ENCODE results near the gene TMEM131L. TPM values are rescaled to one million over a fixed set of nuclear protein-coding genes. Genes with fewer than 3 reads are reported as not detected.

Gene TMEM131L
- polyA plus RNA-seq, 2 of the 4 experiments (the other 2 are of a cell fraction): 3.4 to 5.0 TPM

DNA sequence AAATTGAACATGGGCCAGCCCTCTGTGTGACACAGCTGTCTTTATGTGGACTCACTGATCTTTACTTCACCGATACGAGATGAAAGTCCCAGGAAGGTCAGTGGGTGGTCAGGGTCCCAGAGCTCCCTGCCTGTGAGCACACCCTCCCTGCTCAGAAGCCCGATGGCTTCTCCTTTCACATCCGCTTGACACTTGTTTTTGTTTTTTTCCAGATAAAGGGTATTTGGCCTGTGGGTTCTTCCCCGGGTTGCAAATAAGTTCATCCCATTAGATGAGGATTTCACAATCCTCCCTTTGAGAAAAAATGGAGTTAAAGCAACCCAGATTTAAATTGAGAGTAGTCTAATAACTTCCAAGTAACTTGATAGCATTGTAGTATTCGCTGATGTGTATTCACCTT is 169.7 kb downstream of the TMEM131L start:
- DNase-seq (ENCODE audit: low read depth in 1 of 2, low spot score in 1 of 2): no peak
- Histone ChIP-seq H3K27ac (no peak overlapping the region), H3K4me3 (no peak overlapping the region), H3K4me2 (no peak overlapping the region), H3K9me3 (no peaks in the 10 kb centered on the region), H3K4me1 (no peaks in the 10 kb centered on the region)
- ChIA-PET CTCF (interaction anchor here (1.2 to 2.6 kb wide), 4 partner anchors 8 to 114 kb away, joined by 3 to 15 read pairs (median 3); no protein-coding TSS in a partner anchor), POLR2A (no interaction called here)
- no peak for TF ChIP-seq USF2 (IDR thresholded peaks at IDR 0.05)
- 90% methylated on average over 6 of the region's 6 CpGs for WGBS (ENCODE audit: missing lambda C conversion rate)
- ATAC-seq: no peak
- no peak for FAIRE-seq

DNA sequence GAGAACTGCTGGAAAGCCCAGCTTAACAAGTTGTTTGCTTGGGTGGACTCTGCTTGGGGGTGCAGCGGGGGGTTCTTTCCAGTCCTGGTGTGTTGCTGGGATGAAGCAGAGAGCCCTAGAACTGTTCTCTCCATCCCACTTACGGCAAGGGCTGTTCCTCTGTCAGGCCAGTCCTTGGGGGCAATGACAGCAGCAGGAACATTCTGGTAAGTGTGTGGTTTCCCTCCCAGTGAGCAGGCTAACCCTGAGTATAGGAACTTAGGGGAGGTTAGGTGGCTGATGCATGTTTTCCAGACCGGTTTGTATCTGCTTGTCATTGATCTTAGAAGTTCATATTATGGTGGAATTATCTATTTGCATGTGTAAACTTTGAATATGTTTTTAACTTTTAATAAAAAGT is 171.0 kb downstream of the TMEM131L start:
- Histone ChIP-seq H3K4me2 (no peak overlapping the region), H3K9me3 (no peaks in the 10 kb centered on the region), H3K4me3 (no peak overlapping the region), H3K27ac (no peak overlapping the region), H3K4me1 (no peaks in the 10 kb centered on the region)
- FAIRE-seq: no peak
- 64% methylated on average over 3 of the region's 3 CpGs for WGBS (ENCODE audit: missing lambda C conversion rate)
- no peak for TF ChIP-seq HOXB13 (CRISPR knock-in tag; IDR thresholded peaks at IDR 0.05; ENCODE audit: low read depth)
- no peak for TF ChIP-seq ESRRA (IDR thresholded peaks at IDR 0.05; ENCODE audit: borderline replicate concordance, low read length)
- TF ChIP-seq HOXA7 (CRISPR knock-in tag; IDR thresholded peaks at IDR 0.05): no peak
- TF ChIP-seq EHMT2 (IDR thresholded peaks at IDR 0.05; ENCODE audit: low read depth): no peak
- TF ChIP-seq, protein P1, sequence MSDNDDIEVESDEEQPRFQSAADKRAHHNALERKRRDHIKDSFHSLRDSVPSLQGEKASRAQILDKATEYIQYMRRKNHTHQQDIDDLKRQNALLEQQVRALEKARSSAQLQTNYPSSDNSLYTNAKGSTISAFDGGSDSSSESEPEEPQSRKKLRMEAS (IDR thresholded peaks at IDR 0.05): no peak
- no peak for TF ChIP-seq HES2 (IDR thresholded peaks at IDR 0.05)
- no peak for TF ChIP-seq TFCP2L1 (CRISPR knock-in tag; IDR thresholded peaks at IDR 0.05)
- TF ChIP-seq CBX8 (IDR thresholded peaks at IDR 0.05): no peak
- no peak for TF ChIP-seq SMC3 (IDR thresholded peaks at IDR 0.05)
- TF ChIP-seq FOXS1 (CRISPR knock-in tag; IDR thresholded peaks at IDR 0.05): no peak
- ChIA-PET POLR2A (no interaction called here), CTCF (no interaction called here)
- ATAC-seq: no peak
- DNase-seq (ENCODE audit: low read depth in 1 of 2, low spot score in 1 of 2): no peak

DNA sequence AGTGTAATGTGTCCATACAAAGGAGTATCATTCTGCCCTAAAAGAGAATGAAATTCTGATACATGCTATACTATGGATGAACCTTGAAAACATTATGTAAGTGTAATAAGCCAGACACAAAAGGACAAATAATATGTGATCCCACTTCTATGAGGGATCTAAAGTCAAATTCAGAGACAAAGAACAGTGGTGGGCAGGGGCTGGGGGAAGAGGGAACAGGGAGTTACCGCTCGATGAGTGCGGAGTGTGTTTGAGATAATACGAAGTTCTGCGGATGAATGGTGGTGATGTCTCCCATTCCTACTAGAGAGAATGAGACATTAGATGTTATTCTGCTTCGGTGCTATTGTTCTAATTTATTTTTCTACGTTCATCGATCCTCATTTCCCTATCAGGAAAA is 171.9 kb downstream of the TMEM131L start:
- no peaks in the 10 kb centered on the region for H3K9me3 ChIP-seq
- ATAC-seq (no peak), DNase-seq (ENCODE audit: low read depth in 1 of 2, low spot score in 1 of 2) (no peak), FAIRE-seq (no peak)
- H3K4me3 ChIP-seq: no peak overlapping the region
- no peak overlapping the region for H3K4me2 ChIP-seq
- TF ChIP-seq FOXS1 (CRISPR knock-in tag; IDR thresholded peaks at IDR 0.05) (no peak), HOXA7 (CRISPR knock-in tag; IDR thresholded peaks at IDR 0.05) (no peak), EHF (CRISPR knock-in tag; IDR thresholded peaks at IDR 0.05) (no peak), HEYL (CRISPR knock-in tag; IDR thresholded peaks at IDR 0.05) (no peak), MAFK (IDR thresholded peaks at IDR 0.05; ENCODE audit: partially characterized antibody) (no peak), FOSB (CRISPR knock-in tag; IDR thresholded peaks at IDR 0.05) (no peak), JUNB (IDR thresholded peaks at IDR 0.05) (no peak), HOXB13 (CRISPR knock-in tag; IDR thresholded peaks at IDR 0.05; ENCODE audit: low read depth) (no peak), RARB (CRISPR knock-in tag; IDR thresholded peaks at IDR 0.05) (no peak), TFCP2L1 (CRISPR knock-in tag; IDR thresholded peaks at IDR 0.05) (no peak), ZNF302 (CRISPR knock-in tag; IDR thresholded peaks at IDR 0.05) (no peak), EHMT2 (IDR thresholded peaks at IDR 0.05; ENCODE audit: low read depth) (no peak), RFX5 (IDR thresholded peaks at IDR 0.05) (no peak)
- TF ChIP-seq, protein P2, sequence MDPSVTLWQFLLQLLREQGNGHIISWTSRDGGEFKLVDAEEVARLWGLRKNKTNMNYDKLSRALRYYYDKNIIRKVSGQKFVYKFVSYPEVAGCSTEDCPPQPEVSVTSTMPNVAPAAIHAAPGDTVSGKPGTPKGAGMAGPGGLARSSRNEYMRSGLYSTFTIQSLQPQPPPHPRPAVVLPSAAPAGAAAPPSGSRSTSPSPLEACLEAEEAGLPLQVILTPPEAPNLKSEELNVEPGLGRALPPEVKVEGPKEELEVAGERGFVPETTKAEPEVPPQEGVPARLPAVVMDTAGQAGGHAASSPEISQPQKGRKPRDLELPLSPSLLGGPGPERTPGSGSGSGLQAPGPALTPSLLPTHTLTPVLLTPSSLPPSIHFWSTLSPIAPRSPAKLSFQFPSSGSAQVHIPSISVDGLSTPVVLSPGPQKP (IDR thresholded peaks at IDR 0.05; ENCODE audit: low read depth, low read length): no peak
- TF ChIP-seq, protein P3, sequence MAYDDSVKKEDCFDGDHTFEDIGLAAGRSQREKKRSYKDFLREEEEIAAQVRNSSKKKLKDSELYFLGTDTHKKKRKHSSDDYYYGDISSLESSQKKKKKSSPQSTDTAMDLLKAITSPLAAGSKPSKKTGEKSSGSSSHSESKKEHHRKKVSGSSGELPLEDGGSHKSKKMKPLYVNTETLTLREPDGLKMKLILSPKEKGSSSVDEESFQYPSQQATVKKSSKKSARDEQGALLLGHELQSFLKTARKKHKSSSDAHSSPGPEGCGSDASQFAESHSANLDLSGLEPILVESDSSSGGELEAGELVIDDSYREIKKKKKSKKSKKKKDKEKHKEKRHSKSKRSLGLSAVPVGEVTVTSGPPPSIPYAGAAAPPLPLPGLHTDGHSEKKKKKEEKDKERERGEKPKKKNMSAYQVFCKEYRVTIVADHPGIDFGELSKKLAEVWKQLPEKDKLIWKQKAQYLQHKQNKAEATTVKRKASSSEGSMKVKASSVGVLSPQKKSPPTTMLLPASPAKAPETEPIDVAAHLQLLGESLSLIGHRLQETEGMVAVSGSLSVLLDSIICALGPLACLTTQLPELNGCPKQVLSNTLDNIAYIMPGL (CRISPR knock-in tag; IDR thresholded peaks at IDR 0.05; ENCODE audit: borderline replicate concordance): no peak
- TF ChIP-seq, protein P4, sequence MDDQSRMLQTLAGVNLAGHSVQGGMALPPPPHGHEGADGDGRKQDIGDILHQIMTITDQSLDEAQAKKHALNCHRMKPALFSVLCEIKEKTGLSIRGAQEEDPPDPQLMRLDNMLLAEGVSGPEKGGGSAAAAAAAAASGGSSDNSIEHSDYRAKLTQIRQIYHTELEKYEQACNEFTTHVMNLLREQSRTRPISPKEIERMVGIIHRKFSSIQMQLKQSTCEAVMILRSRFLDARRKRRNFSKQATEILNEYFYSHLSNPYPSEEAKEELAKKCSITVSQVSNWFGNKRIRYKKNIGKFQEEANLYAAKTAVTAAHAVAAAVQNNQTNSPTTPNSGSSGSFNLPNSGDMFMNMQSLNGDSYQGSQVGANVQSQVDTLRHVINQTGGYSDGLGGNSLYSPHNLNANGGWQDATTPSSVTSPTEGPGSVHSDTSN (IDR thresholded peaks at IDR 0.05): no peak
- TF ChIP-seq, protein P1 (IDR thresholded peaks at IDR 0.05): no peak
- 94% methylated on average over 8 of the region's 8 CpGs for WGBS (ENCODE audit: missing lambda C conversion rate)
- ChIA-PET POLR2A (no interaction called here), CTCF (no interaction called here)
- no peaks in the 10 kb centered on the region for H3K4me1 ChIP-seq
- H3K27ac ChIP-seq: no peak overlapping the region

All from A549 (cell line).